ENCODE data around the gene KSR2. TPM values are rescaled to one million over a fixed set of nuclear protein-coding genes. Genes with fewer than 3 reads are reported as not detected.

The KSR2 gene
- total RNA-seq (ENCODE audit: low replicate concordance) = not detected in 2 replicates

DNA sequence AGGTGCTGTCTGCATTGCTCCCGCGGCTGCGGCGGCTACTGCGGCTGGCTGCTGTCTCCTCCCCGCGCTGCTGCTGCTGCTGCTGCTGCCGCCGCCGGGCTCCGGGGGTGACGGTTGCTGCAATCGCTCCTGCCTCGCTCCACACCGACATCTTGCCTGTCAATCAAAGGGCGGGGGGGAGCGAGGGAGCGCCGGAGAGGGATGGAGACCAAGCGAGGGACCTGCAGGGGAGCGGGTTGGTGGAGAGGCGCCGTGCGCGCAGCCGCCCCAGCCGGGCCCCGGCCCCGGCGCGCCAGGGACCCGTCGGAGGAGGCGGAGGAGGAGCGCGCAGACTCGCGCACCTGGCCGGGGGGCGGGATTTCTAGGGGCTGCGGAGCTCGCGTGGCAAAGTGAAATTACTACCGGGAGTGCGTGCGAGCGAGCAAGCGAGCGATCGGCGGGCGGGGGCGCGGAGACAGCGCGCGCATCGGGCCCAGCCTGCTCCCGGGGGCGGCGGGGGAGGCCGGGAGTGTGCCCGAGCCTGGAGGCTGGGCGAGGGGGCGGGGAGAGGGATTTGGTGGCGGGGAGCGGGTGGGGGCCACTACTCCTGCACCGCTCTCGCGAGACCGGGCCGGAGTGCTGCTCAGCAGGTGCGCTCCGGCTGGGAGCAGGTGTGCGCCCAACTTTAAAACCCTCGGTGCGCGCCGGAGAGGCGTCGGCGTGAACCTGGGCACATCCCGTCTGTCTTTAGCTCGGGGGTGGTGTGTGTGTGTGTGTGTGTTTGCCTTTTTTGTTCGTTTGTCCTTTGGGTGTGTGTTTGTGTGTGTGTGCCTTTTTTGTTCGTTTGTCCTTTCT is at the start of gene KSR2:
TSS of gene KSR2 (minus strand) at position 165 of the 834 bp plus-strand sequence. CDS start 735 bp downstream, outside the sequence.

DNA sequence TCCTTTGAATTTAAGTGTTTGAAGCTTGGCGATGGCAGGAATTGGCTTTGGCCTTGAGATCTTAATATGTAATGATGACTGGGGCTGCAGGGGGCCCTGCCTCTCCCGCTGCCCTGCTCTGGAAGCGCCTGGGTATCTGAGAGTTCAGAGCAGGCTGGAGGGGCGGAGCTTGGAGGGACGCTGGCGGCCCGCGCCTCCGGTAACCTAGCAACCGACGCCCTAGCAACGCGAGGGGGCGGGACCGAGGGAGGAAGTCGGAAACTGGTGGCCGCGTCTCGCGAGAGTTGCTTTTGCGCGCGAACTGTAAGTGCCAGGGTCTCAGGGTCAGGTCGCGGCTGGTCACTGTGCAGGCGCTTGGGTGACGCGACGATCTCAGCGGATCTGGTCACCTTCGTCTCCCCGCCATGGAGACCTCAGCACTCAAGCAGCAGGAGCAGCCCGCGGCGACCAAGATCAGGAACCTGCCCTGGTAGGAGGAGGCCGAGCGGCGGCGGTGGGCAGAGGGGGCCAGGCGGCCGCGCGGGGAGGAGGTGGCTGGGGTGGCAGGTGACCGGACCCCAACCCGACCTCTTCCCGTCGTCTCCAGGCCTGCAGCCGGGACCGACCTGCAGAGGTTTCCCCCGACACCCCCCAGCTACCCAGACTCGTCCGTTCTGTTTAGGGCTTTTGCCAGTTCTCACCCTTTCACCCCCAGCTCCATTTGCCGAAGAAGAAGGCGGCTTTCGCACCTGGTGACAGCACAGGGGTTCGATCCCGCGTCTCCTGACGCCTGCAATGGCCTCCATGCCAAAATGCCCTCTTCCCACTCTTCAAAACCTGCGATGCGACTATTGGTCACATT is 47.9 kb upstream of the KSR2 start, which contains the start of gene RFC5:
TSS of gene RFC5 (plus strand) at position 280 of the 841 bp plus-strand sequence. CDS start at position 405, 125 bp downstream.

Other genes starting within 250 kb of the KSR2 start
- gene RFC5, start 47.7 kb upstream of the KSR2 start, total RNA-seq (ENCODE audit: low replicate concordance) = 6.1 and 8.9 TPM in 2 replicates
- 76.4 and 287 TPM in 2 replicates for gene WSB2, start 92.2 kb upstream of the KSR2 start, total RNA-seq (ENCODE audit: low replicate concordance)
- 11.6 and 16.0 TPM in 2 replicates for gene VSIG10, start 135.0 kb upstream of the KSR2 start, total RNA-seq (ENCODE audit: low replicate concordance)
- gene PEBP1, start 167.1 kb upstream of the KSR2 start, total RNA-seq (ENCODE audit: low replicate concordance) = 199 and 289 TPM in 2 replicates

Data from smooth muscle cell of the coronary artery (primary cell).